Adrenal gland (tissue), 5 donors: ENCODE measurements around the gene MMEL1.

Experiments used
- CTCF ChIP-seq, 6 experiments: fragments of 450-650 bp in 4 of 6; fragments of 200-600 bp in 2 of 6; sonication (generic) in 1 of 6; IDR thresholded peaks; 1 replicate in 5 of 6; 2 replicates in 1 of 6; pipeline versions ENCODE4 v1.5.1 to v1.8.0; 2016 to 2021; ENCODE audit warnings: antibody characterized with exemption in 6 of 6, mild to moderate bottlenecking in 2 of 6, moderate library complexity in 1 of 6
- POLR2A ChIP-seq, 2 donors: fragments of 450-650 bp; IDR thresholded peaks; one replicate each; pipeline ENCODE4 v1.6.1; 2017; ENCODE audit warnings: antibody characterized with exemption in 2 of 2, mild to moderate bottlenecking in 2 of 2, moderate library complexity in 1 of 2
- donor health status: DM: no; HTN: no; CAD: no.

- no peak for TF ChIP-seq CTCF (IDR thresholded peaks at IDR 0.05)
- TF ChIP-seq POLR2A (IDR thresholded peaks at IDR 0.05): no peak
Observed at GRCh38 chr1:2553871-2554620, 78.8 kb downstream of the MMEL1 start.
